ENCODE data around the gene ADCY9.

ADCY9 gene

GRCh38 chr16:4003166-4003565, 113.1 kb downstream of the ADCY9 start:
- no peak for DNase-seq

- no peak for DNase-seq
Observed at GRCh38 chr16:4002121-4002520, 114.1 kb downstream of the ADCY9 start.

GRCh38 chr16:3999479-4000325, 116.5 kb downstream of the ADCY9 start:
- peak; percentile 58 for DNase-seq

- no peak for DNase-seq
Observed at GRCh38 chr16:3998793-3999478, 117.3 kb downstream of the ADCY9 start.

- DNase-seq = no peak
Observed at GRCh38 chr16:3997231-3997841, 118.9 kb downstream of the ADCY9 start.

- no peak for DNase-seq
Observed at GRCh38 chr16:3995001-3995400, 121.2 kb downstream of the ADCY9 start.

GRCh38 chr16:3993052-3993785, 123.0 kb downstream of the ADCY9 start:
- DNase-seq = no peak

GRCh38 chr16:3992297-3993051, 123.8 kb downstream of the ADCY9 start:
- DNase-seq = no peak

- DNase-seq = no peak
Observed at GRCh38 chr16:3988824-3989223, 127.4 kb downstream of the ADCY9 start.

GRCh38 chr16:3988011-3988410, 128.2 kb downstream of the ADCY9 start:
- no peak for DNase-seq

GRCh38 chr16:3987231-3987630, 129.0 kb downstream of the ADCY9 start:
- no peak for DNase-seq

- no peak for DNase-seq
Observed at GRCh38 chr16:3986235-3986544, 130.1 kb downstream of the ADCY9 start.

GRCh38 chr16:3984111-3985060, 131.9 kb downstream of the ADCY9 start:
- DNase-seq = no peak

- DNase-seq = peak; percentile 64
Observed at GRCh38 chr16:3983081-3983520, 133.1 kb downstream of the ADCY9 start.

GRCh38 chr16:3982216-3982615, 134.0 kb downstream of the ADCY9 start:
- no peak for DNase-seq

- DNase-seq = peak; percentile 46
Observed at GRCh38 chr16:3980253-3981111, 135.8 kb downstream of the ADCY9 start.

GRCh38 chr16:3979518-3979917, 136.7 kb downstream of the ADCY9 start:
- DNase-seq = no peak

GRCh38 chr16:3979070-3979469, 137.2 kb downstream of the ADCY9 start:
- no peak for DNase-seq

GRCh38 chr16:3977376-3977775, 138.9 kb downstream of the ADCY9 start:
- DNase-seq = no peak

- no peak for DNase-seq
Observed at GRCh38 chr16:3974751-3975150, 141.5 kb downstream of the ADCY9 start.
